Measurements from ENCODE around the gene KLHDC4. TPM values are rescaled to one million over a fixed set of nuclear protein-coding genes. Genes with fewer than 3 reads are reported as not detected.
A peak's percentile ranks its signal among the peaks of the same experiment; 100 is the strongest.

KLHDC4 gene
- total RNA-seq, 1 experiment from 2014 or later: 25.9 TPM

- Histone ChIP-seq H3K27me3 (no peaks in the 10 kb centered on the region), H3K4me3 (no peak overlapping the region), H3K36me3 (no peaks in the 10 kb centered on the region), H3K27ac (no peak overlapping the region), H3K4me1 (no peaks in the 10 kb centered on the region), H3K9me3 (replicated peaks) (no peaks in the 10 kb centered on the region)
- no peak for DNase-seq
These were observed 58.7 kb downstream of the KLHDC4 start for GRCh38 chr16:87707097-87707496.

- no peaks in the 10 kb centered on the region for H3K4me1 ChIP-seq
- peak; percentile 50 to 52 for DNase-seq
- no peak overlapping the region for H3K27ac ChIP-seq
- H3K9me3 ChIP-seq (replicated peaks): no peaks in the 10 kb centered on the region
- H3K4me3 ChIP-seq: no peak overlapping the region
- H3K36me3 ChIP-seq: no peaks in the 10 kb centered on the region
- H3K27me3 ChIP-seq: no peaks in the 10 kb centered on the region
These were observed 59.3 kb downstream of the KLHDC4 start for GRCh38 chr16:87706278-87707000.

GRCh38 chr16:87705771-87706277 lies 60.0 kb downstream of the KLHDC4 start:
- no peaks in the 10 kb centered on the region for H3K36me3 ChIP-seq
- no peaks in the 10 kb centered on the region for H3K9me3 ChIP-seq (replicated peaks)
- no peak overlapping the region for H3K4me3 ChIP-seq
- no peaks in the 10 kb centered on the region for H3K4me1 ChIP-seq
- H3K27me3 ChIP-seq: no peaks in the 10 kb centered on the region
- no peak for DNase-seq
- H3K27ac ChIP-seq: no peak overlapping the region

GRCh38 chr16:87704754-87705353 lies 60.9 kb downstream of the KLHDC4 start:
- no peak overlapping the region for H3K27ac ChIP-seq
- H3K27me3 ChIP-seq: no peaks in the 10 kb centered on the region
- DNase-seq: no peak
- H3K36me3 ChIP-seq: no peaks in the 10 kb centered on the region
- no peaks in the 10 kb centered on the region for H3K4me1 ChIP-seq
- no peaks in the 10 kb centered on the region for H3K9me3 ChIP-seq (replicated peaks)
- H3K4me3 ChIP-seq: no peak overlapping the region

- no peak overlapping the region for H3K4me3 ChIP-seq
- H3K9me3 ChIP-seq (replicated peaks): no peaks in the 10 kb centered on the region
- no peak for DNase-seq
- no peaks in the 10 kb centered on the region for H3K4me1 ChIP-seq
- no peaks in the 10 kb centered on the region for H3K36me3 ChIP-seq
- H3K27me3 ChIP-seq: no peaks in the 10 kb centered on the region
- H3K27ac ChIP-seq: no peak overlapping the region
These were observed 61.9 kb downstream of the KLHDC4 start for GRCh38 chr16:87703835-87704375.

- no peak overlapping the region for H3K27ac ChIP-seq
- H3K36me3 ChIP-seq: no peaks in the 10 kb centered on the region
These were observed 62.7 kb downstream of the KLHDC4 start for GRCh38 chr16:87703071-87703470.

GRCh38 chr16:87702325-87702811 lies 63.4 kb downstream of the KLHDC4 start:
- no peaks in the 10 kb centered on the region for H3K27me3 ChIP-seq
- H3K27ac ChIP-seq: no peak overlapping the region
- no peaks in the 10 kb centered on the region for H3K36me3 ChIP-seq
- H3K4me1 ChIP-seq: no peaks in the 10 kb centered on the region
- no peaks in the 10 kb centered on the region for H3K9me3 ChIP-seq (replicated peaks)
- no peak overlapping the region for H3K4me3 ChIP-seq
- DNase-seq: peak in 1 of 2 experiments; percentile 13

More at GRCh38 chr16:87703071-87703470, 62.7 kb downstream of the KLHDC4 start:
- Histone ChIP-seq H3K4me3 (no peak overlapping the region), H3K27me3 (no peaks in the 10 kb centered on the region), H3K4me1 (no peaks in the 10 kb centered on the region), H3K9me3 (replicated peaks) (no peaks in the 10 kb centered on the region)
- no peak for DNase-seq

GRCh38 chr16:87701505-87701921 lies 64.3 kb downstream of the KLHDC4 start:
- H3K4me1 ChIP-seq: no peaks in the 10 kb centered on the region
- no peak overlapping the region for H3K4me3 ChIP-seq
- H3K27ac ChIP-seq: no peak overlapping the region
- DNase-seq: no peak
- no peaks in the 10 kb centered on the region for H3K36me3 ChIP-seq
- H3K9me3 ChIP-seq (replicated peaks): no peaks in the 10 kb centered on the region
- no peaks in the 10 kb centered on the region for H3K27me3 ChIP-seq

- Histone ChIP-seq H3K27ac (no peak overlapping the region), H3K36me3 (no peaks in the 10 kb centered on the region)
These were observed 64.7 kb downstream of the KLHDC4 start for GRCh38 chr16:87701078-87701460.

GRCh38 chr16:87700406-87701077 lies 65.2 kb downstream of the KLHDC4 start:
- no peak for DNase-seq
- H3K27me3 ChIP-seq: no peaks in the 10 kb centered on the region
- no peaks in the 10 kb centered on the region for H3K36me3 ChIP-seq
- H3K27ac ChIP-seq: no peak overlapping the region
- no peaks in the 10 kb centered on the region for H3K9me3 ChIP-seq (replicated peaks)
- H3K4me3 ChIP-seq: no peak overlapping the region
- no peaks in the 10 kb centered on the region; the same call in 1 of the 2 replicates for H3K4me1 ChIP-seq

More at GRCh38 chr16:87701078-87701460, 64.7 kb downstream of the KLHDC4 start:
- Histone ChIP-seq H3K4me1 (no peaks in the 10 kb centered on the region), H3K4me3 (no peak overlapping the region), H3K9me3 (replicated peaks) (no peaks in the 10 kb centered on the region), H3K27me3 (no peaks in the 10 kb centered on the region)
- no peak for DNase-seq

- no peak for DNase-seq
- H3K4me3 ChIP-seq: no peak overlapping the region
- H3K36me3 ChIP-seq: no peaks in the 10 kb centered on the region
- no peaks in the 10 kb centered on the region for H3K27me3 ChIP-seq
- no peaks in the 10 kb centered on the region for H3K9me3 ChIP-seq (replicated peaks)
- H3K27ac ChIP-seq: no peak overlapping the region
- H3K4me1 ChIP-seq: peaks cover 4% of the 10 kb centered on the region; the same call in 1 of the 2 replicates
These were observed 67.0 kb downstream of the KLHDC4 start for GRCh38 chr16:87698676-87699199.

GRCh38 chr16:87698241-87698640 lies 67.5 kb downstream of the KLHDC4 start:
- Histone ChIP-seq H3K27ac (no peak overlapping the region), H3K9me3 (replicated peaks) (no peaks in the 10 kb centered on the region), H3K4me1 (peaks cover 4% of the 10 kb centered on the region; the same call in 1 of the 2 replicates), H3K4me3 (no peak overlapping the region), H3K27me3 (no peaks in the 10 kb centered on the region), H3K36me3 (no peaks in the 10 kb centered on the region)
- no peak for DNase-seq

GRCh38 chr16:87697792-87698191 lies 68.0 kb downstream of the KLHDC4 start:
- Histone ChIP-seq H3K27ac (no peak overlapping the region), H3K36me3 (no peaks in the 10 kb centered on the region), H3K4me3 (no peak overlapping the region), H3K27me3 (no peaks in the 10 kb centered on the region), H3K4me1 (peaks cover 4% of the 10 kb centered on the region; the same call in 1 of the 2 replicates), H3K9me3 (replicated peaks) (no peaks in the 10 kb centered on the region)
- DNase-seq: no peak

- no peak overlapping the region for H3K27ac ChIP-seq
- no peak overlapping the region for H3K4me3 ChIP-seq
- H3K9me3 ChIP-seq (replicated peaks): no peaks in the 10 kb centered on the region
- H3K4me1 ChIP-seq: peaks cover 4% of the 10 kb centered on the region; the same call in 1 of the 2 replicates
- H3K36me3 ChIP-seq: no peaks in the 10 kb centered on the region
- no peaks in the 10 kb centered on the region for H3K27me3 ChIP-seq
- no peak for DNase-seq
These were observed 68.5 kb downstream of the KLHDC4 start for GRCh38 chr16:87697256-87697655.
